LNCAP (cell line): ENCODE measurements around the gene CYTH4.

Experiments
- TF ChIP-seq, protein P1 (sequence below): fragments of 450-650 bp; IDR thresholded peaks from 2 replicates; pipeline ENCODE4 v1.5.1; 2017; ENCODE audit warnings: mild to moderate bottlenecking

Gene CYTH4

DNA sequence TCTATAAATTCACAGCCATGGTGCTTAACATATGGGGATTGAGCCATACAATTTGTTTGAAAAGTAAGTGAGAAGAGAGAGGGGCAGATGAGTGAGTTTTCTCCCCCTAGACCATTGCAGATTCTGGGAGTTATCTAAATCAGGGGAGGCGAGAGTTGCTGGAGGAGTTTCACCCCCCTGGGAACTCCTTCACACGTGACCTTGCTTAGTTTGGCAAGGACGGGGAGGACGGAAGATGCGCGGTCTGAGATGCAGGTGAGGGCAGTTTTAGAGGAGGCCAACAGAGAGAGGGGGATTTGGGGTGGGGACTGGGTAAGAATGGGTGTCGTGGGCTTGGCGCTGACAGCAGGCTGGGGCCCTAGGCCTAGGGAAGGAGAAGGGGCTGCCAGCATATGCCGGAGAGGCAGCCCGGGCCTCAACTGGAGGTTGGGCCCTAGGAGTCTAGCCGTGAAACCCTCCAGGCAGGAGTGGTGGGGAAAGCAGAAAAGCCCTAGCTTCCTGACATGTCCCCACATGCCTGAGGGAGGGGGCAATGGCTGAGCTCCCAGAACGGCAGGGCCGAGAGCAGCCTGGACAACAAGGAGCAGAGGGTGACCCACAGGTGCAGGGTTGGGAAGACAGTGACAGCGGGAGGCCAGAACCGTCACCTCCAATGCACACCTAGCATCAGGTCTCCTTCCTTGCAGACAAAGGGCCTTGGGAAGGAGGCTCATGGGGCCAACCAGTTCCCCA lies 81.1 kb downstream of the CYTH4 start:
- TF ChIP-seq, protein P1, sequence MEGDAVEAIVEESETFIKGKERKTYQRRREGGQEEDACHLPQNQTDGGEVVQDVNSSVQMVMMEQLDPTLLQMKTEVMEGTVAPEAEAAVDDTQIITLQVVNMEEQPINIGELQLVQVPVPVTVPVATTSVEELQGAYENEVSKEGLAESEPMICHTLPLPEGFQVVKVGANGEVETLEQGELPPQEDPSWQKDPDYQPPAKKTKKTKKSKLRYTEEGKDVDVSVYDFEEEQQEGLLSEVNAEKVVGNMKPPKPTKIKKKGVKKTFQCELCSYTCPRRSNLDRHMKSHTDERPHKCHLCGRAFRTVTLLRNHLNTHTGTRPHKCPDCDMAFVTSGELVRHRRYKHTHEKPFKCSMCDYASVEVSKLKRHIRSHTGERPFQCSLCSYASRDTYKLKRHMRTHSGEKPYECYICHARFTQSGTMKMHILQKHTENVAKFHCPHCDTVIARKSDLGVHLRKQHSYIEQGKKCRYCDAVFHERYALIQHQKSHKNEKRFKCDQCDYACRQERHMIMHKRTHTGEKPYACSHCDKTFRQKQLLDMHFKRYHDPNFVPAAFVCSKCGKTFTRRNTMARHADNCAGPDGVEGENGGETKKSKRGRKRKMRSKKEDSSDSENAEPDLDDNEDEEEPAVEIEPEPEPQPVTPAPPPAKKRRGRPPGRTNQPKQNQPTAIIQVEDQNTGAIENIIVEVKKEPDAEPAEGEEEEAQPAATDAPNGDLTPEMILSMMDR: no peak
